Neural cell (in vitro differentiated cells): Measurements from ENCODE around the gene KLHL4. TPM values are rescaled to one million over a fixed set of nuclear protein-coding genes. Genes with fewer than 3 reads are reported as not detected.
"Not testable (repeated sequence)": the region's sequence is repeated elsewhere in the genome, so short reads cannot be mapped to it uniquely, and the experiment has no call there.

Experiments used
- H2AFZ ChIP-seq: fragments of 200-600, 300-800 bp; sonication (generic), shearing (Covaris generic); 2 replicates; pipeline ENCODE4 v1.6.0; 2014; ENCODE audit warnings: low read depth, mild to moderate bottlenecking, antibody characterized with exemption, low read length, moderate library complexity
- H3F3A ChIP-seq: fragments of 200-600 bp; shearing (Covaris generic); 2 replicates; pipeline ENCODE4 v1.6.1; 2016; ENCODE audit warnings: mild to moderate bottlenecking, moderate library complexity, mixed read lengths, antibody characterized with exemption, low read length; ENCODE audit not compliant: insufficient read depth, poor library complexity, severe bottlenecking
- H3K27ac ChIP-seq: fragments of 200-600, 300-800 bp; sonication (generic), shearing (Covaris generic); 2 replicates; pipeline ENCODE4 v1.5.1; 2014; ENCODE audit warnings: mild to moderate bottlenecking, low read length, moderate library complexity
- H3K27me3 ChIP-seq: fragments of 300-800, 200-600 bp; sonication (generic), shearing (Covaris generic); 2 replicates; pipeline ENCODE4 v1.6.0; 2014; ENCODE audit warnings: mild to moderate bottlenecking, low read depth, low read length, moderate library complexity; ENCODE audit not compliant: insufficient read depth
- H3K36me3 ChIP-seq: fragments of 300-800, 200-600 bp; sonication (generic), shearing (Covaris generic); 2 replicates; pipeline ENCODE4 v1.5.1; 2014; ENCODE audit warnings: mild to moderate bottlenecking, antibody characterized with exemption, low read length, moderate library complexity; ENCODE audit not compliant: insufficient read depth
- H3K4me2 ChIP-seq: fragments of 300-800, 200-600 bp; sonication (generic), shearing (Covaris generic); 2 replicates; pipeline ENCODE4 v1.6.0; 2014; ENCODE audit warnings: mild to moderate bottlenecking, low read length
- H3K4me3 ChIP-seq: fragments of 300-800, 200-600 bp; sonication (generic), shearing (Covaris generic); 2 replicates; pipeline ENCODE4 v1.5.1; 2014; ENCODE audit warnings: mild to moderate bottlenecking, low read length, moderate library complexity
- H3K79me2 ChIP-seq: fragments of 200-600 bp; shearing (Covaris generic); replicated peaks from 2 replicates; pipeline ENCODE4 v1.6.0; 2014; ENCODE audit warnings: mild to moderate bottlenecking, low read length, moderate library complexity; ENCODE audit not compliant: insufficient read depth
- H3K9ac ChIP-seq: fragments of 300-800, 200-600 bp; sonication (generic), shearing (Covaris generic); 2 replicates; pipeline ENCODE4 v1.6.1; 2016; ENCODE audit warnings: mild to moderate bottlenecking, low read length, mixed read lengths
- H3K9me2 ChIP-seq: fragments of 200-600 bp; shearing (Covaris generic); 2 replicates; pipeline ENCODE4 v1.6.1; 2016; ENCODE audit warnings: mild to moderate bottlenecking, low read length, mixed read lengths; ENCODE audit not compliant: insufficient read depth
- H3K9me3 ChIP-seq: fragments of 200-600, 300-800 bp; sonication (generic), shearing (Covaris generic); 2 replicates; pipeline ENCODE4 v1.6.1; 2016; ENCODE audit warnings: mild to moderate bottlenecking, mixed run types, low read length, moderate library complexity, mixed read lengths
- H4K20me1 ChIP-seq: fragments of 200-600 bp; shearing (Covaris generic); 2 replicates; pipeline ENCODE4 v1.6.1; 2016; ENCODE audit warnings: mild to moderate bottlenecking, mixed run types; ENCODE audit not compliant: insufficient read depth
- CTCF ChIP-seq: fragments of 450-650 bp; IDR thresholded peaks from 2 replicates; pipeline ENCODE4 v1.5.1; 2014; ENCODE audit warnings: antibody characterized with exemption, mild to moderate bottlenecking, moderate library complexity; ENCODE audit not compliant: poor library complexity, severe bottlenecking
- EP300 ChIP-seq: fragments of 450-650 bp; conservative IDR thresholded peaks from 2 replicates; pipeline ENCODE4 v1.6.1; 2014; ENCODE audit warnings: antibody characterized with exemption, mild to moderate bottlenecking, moderate library complexity; ENCODE audit not compliant: poor library complexity, severe bottlenecking
- EZH2 ChIP-seq: fragments of 200-600, 300-800 bp; shearing (Covaris generic), sonication (generic); IDR thresholded peaks from 2 replicates; pipeline ENCODE4 v1.6.1; 2014; ENCODE audit warnings: antibody characterized with exemption, low read length, borderline replicate concordance, mild to moderate bottlenecking; ENCODE audit not compliant: insufficient read depth, poor library complexity, severe bottlenecking
- MXI1 ChIP-seq: fragments of 450-650 bp; conservative IDR thresholded peaks from 2 replicates; pipeline ENCODE4 v1.6.1; 2014; ENCODE audit warnings: antibody characterized with exemption, mild to moderate bottlenecking; ENCODE audit not compliant: poor library complexity, severe bottlenecking
- POLR2AphosphoS5 ChIP-seq: IDR thresholded peaks from 2 replicates; pipeline ENCODE4 v1.6.1; 2012
- RAD21 ChIP-seq: fragments of 450-650 bp; conservative IDR thresholded peaks from 2 replicates; pipeline ENCODE4 v1.6.1; 2014; ENCODE audit warnings: antibody characterized with exemption, mild to moderate bottlenecking, moderate library complexity
- REST ChIP-seq: IDR thresholded peaks from 2 replicates; pipeline ENCODE4 v1.6.1; 2012; ENCODE audit warnings: borderline replicate concordance
- SMC3 ChIP-seq: fragments of 450-650 bp; conservative IDR thresholded peaks from 2 replicates; pipeline ENCODE4 v1.6.1; 2014; ENCODE audit warnings: antibody characterized with exemption, mild to moderate bottlenecking, moderate library complexity; ENCODE audit not compliant: poor library complexity
- TAF1 ChIP-seq: IDR thresholded peaks from 2 replicates; pipeline ENCODE4 v1.6.1; 2012; ENCODE audit warnings: low read depth
- polyA plus RNA-seq: library from polyadenylated mRNA; depleted of rRNA; stranded (reverse); fragments of >200 nt; gene quantifications from 2 replicates; pipeline ENCODE4 v1.2.3, GENCODE V29; 2014

The KLHL4 gene
- polyA plus RNA-seq, 1 donor from 2014 or later = 2.8 TPM

GRCh38 chrX:87702795-87703194 is 185.2 kb downstream of the KLHL4 start:
- no peak overlapping the region for H3K27ac ChIP-seq
- H3K36me3 ChIP-seq = no peaks in the 10 kb centered on the region
- no peaks in the 10 kb centered on the region for H3F3A ChIP-seq
- H2AFZ ChIP-seq = no peak overlapping the region
- H4K20me1 ChIP-seq = no peaks in the 10 kb centered on the region
- H3K4me3 ChIP-seq = no peak overlapping the region
- TF ChIP-seq REST (no peak), TAF1 (no peak), POLR2AphosphoS5 (no peak), SMC3 (no peak), EZH2 (no peak), EP300 (no peak), CTCF (no peak), RAD21 (no peak), MXI1 (no peak)
- H3K27me3 ChIP-seq = no peaks in the 10 kb centered on the region
- no peak overlapping the region for H3K4me2 ChIP-seq
- H3K9me3 ChIP-seq = no peaks in the 10 kb centered on the region
- no peaks in the 10 kb centered on the region for H3K9me2 ChIP-seq
- H3K9ac ChIP-seq = no peak overlapping the region
- H3K79me2 ChIP-seq = no peaks in the 10 kb centered on the region

- not testable (repeated sequence) for H3K27me3 ChIP-seq, H3K9me3 ChIP-seq, H3K36me3 ChIP-seq, H3K79me2 ChIP-seq, H3F3A ChIP-seq, H3K9ac ChIP-seq, H2AFZ ChIP-seq, H3K4me3 ChIP-seq, H3K27ac ChIP-seq, H3K9me2 ChIP-seq, H4K20me1 ChIP-seq, H3K4me2 ChIP-seq
Observed at GRCh38 chrX:87703469-87703868, 185.9 kb downstream of the KLHL4 start.

GRCh38 chrX:87706134-87706533 is 188.5 kb downstream of the KLHL4 start:
- Histone ChIP-seq H3K27me3 (no peaks in the 10 kb centered on the region), H3K4me3 (no peak overlapping the region), H3K4me2 (no peak overlapping the region), H3K79me2 (no peaks in the 10 kb centered on the region), H3K27ac (no peak overlapping the region), H3K9me2 (no peaks in the 10 kb centered on the region), H3K36me3 (no peaks in the 10 kb centered on the region), H4K20me1 (no peaks in the 10 kb centered on the region), H3F3A (no peaks in the 10 kb centered on the region), H3K9me3 (no peaks in the 10 kb centered on the region), H3K9ac (no peak overlapping the region), H2AFZ (no peak overlapping the region)
- TF ChIP-seq TAF1 (no peak), SMC3 (no peak), POLR2AphosphoS5 (no peak), RAD21 (no peak), EP300 (no peak), REST (no peak), CTCF (no peak), MXI1 (no peak)
